Neutrophil (primary cell): Measurements from ENCODE around the gene RLN3.
"Not testable (repeated sequence)": the region's sequence is repeated elsewhere in the genome, so short reads cannot be mapped to it uniquely, and the experiment has no call there.

Source experiments
- H3K27ac ChIP-seq: fragments of 200-600 bp; sonication (generic); 2 replicates; pipeline ENCODE4 v1.5.1; 2016; ENCODE audit warnings: mild to moderate bottlenecking, moderate library complexity
- H3K27me3 ChIP-seq: fragments of 200-600 bp; sonication (generic); 2 replicates; pipeline ENCODE4 v1.6.0; 2016; ENCODE audit warnings: mild to moderate bottlenecking
- H3K36me3 ChIP-seq: fragments of 200-600 bp; sonication (generic); 2 replicates; pipeline ENCODE4 v1.5.1; 2017
- H3K4me1 ChIP-seq, 2 experiments: fragments of 200-600 bp in 1 of 2; sonication (generic) in 1 of 2; 1 replicate in 1 of 2; 2 replicates in 1 of 2; pipeline versions ENCODE4 v1.5.1 to v1.6.1; 2013 to 2016; ENCODE audit warnings: low read depth in 1 of 2, low read length in 1 of 2, mild to moderate bottlenecking in 1 of 2, moderate library complexity in 1 of 2; ENCODE audit not compliant: control insufficient read depth in 1 of 2, insufficient read depth in 1 of 2
- H3K4me3 ChIP-seq, 2 experiments: fragments of 200-600 bp in 1 of 2; sonication (generic) in 1 of 2; 1 replicate in 1 of 2; 2 replicates in 1 of 2; pipeline ENCODE4 v1.5.1; 2013 to 2016; ENCODE audit warnings: low read depth in 1 of 2, low read length in 1 of 2, mild to moderate bottlenecking in 1 of 2, moderate library complexity in 1 of 2
- H3K9me3 ChIP-seq: fragments of 200-600 bp; sonication (generic); 2 replicates; pipeline ENCODE4 v1.5.1; 2016
- CTCF ChIP-seq: fragments of 200-600 bp; sonication (generic); IDR thresholded peaks from 2 replicates; pipeline ENCODE4 v1.5.1; 2016; ENCODE audit warnings: antibody characterized with exemption

The RLN3 gene

GRCh38 chr19:14006085-14006765, 21.7 kb upstream of the RLN3 start, which contains the start of gene RFX1:
Gene RFX1, minus strand, starts transcription at chr19:14006320. Its CDS starts 12,477 bp downstream, at chr19:13993843.
- Histone ChIP-seq H3K27me3 (no peaks in the 10 kb centered on the region), H3K4me3 (peak within 1 kb of the TSS; percentile 96 to 97), H3K4me1 (peaks cover 12 to 18% of the 10 kb centered on the region in 2 experiments), H3K36me3 (no peaks in the 10 kb centered on the region), H3K9me3 (no peaks in the 10 kb centered on the region), H3K27ac (peak within 1 kb of the TSS; percentile 98)
- no peak for TF ChIP-seq CTCF

- H3K27me3 ChIP-seq: no peaks in the 10 kb centered on the region
- no peaks in the 10 kb centered on the region for H3K36me3 ChIP-seq
- peaks cover 12 to 18% of the 10 kb centered on the region in 2 experiments for H3K4me1 ChIP-seq
- peak overlapping the region; percentile 98 for H3K27ac ChIP-seq
- H3K9me3 ChIP-seq: no peaks in the 10 kb centered on the region
- peak overlapping the region; percentile 96 to 97 for H3K4me3 ChIP-seq
- TF ChIP-seq CTCF: no peak
Observed at GRCh38 chr19:14006766-14007562, 21.0 kb upstream of the RLN3 start.

GRCh38 chr19:14012378-14012915, 15.5 kb upstream of the RLN3 start:
- no peak overlapping the region for H3K4me3 ChIP-seq
- TF ChIP-seq CTCF: no peak
- no peaks in the 10 kb centered on the region for H3K4me1 ChIP-seq
- H3K9me3 ChIP-seq: no peaks in the 10 kb centered on the region
- H3K27me3 ChIP-seq: no peaks in the 10 kb centered on the region
- H3K27ac ChIP-seq: no peak overlapping the region
- H3K36me3 ChIP-seq: no peaks in the 10 kb centered on the region

GRCh38 chr19:14015524-14016035, 12.4 kb upstream of the RLN3 start:
- no peaks in the 10 kb centered on the region for H3K4me1 ChIP-seq
- H3K27me3 ChIP-seq: no peaks in the 10 kb centered on the region
- H3K9me3 ChIP-seq: no peaks in the 10 kb centered on the region
- no peak overlapping the region for H3K4me3 ChIP-seq
- no peak for TF ChIP-seq CTCF
- no peak overlapping the region for H3K27ac ChIP-seq
- no peaks in the 10 kb centered on the region for H3K36me3 ChIP-seq

GRCh38 chr19:14019100-14019499, 8.8 kb upstream of the RLN3 start:
- Histone ChIP-seq H3K27ac (no peak overlapping the region), H3K4me1 (no peaks in the 10 kb centered on the region), H3K27me3 (no peaks in the 10 kb centered on the region), H3K4me3 (no peak overlapping the region), H3K36me3 (no peaks in the 10 kb centered on the region), H3K9me3 (no peaks in the 10 kb centered on the region)
- TF ChIP-seq CTCF: no peak

- not testable (repeated sequence) for H3K27me3 ChIP-seq, H3K9me3 ChIP-seq, H3K4me3 ChIP-seq, H3K4me1 ChIP-seq, H3K27ac ChIP-seq, H3K36me3 ChIP-seq
Observed at GRCh38 chr19:14019739-14020138, 8.2 kb upstream of the RLN3 start.
